CD1c-positive myeloid dendritic cell (primary cell): ENCODE results near the gene ZNF668.

Source experiments
- DNase-seq: peaks from one replicate; pipeline ENCODE4 v3.0.0-alpha.2; 2016; ENCODE audit errors: extremely low spot score

The ZNF668 gene

DNA sequence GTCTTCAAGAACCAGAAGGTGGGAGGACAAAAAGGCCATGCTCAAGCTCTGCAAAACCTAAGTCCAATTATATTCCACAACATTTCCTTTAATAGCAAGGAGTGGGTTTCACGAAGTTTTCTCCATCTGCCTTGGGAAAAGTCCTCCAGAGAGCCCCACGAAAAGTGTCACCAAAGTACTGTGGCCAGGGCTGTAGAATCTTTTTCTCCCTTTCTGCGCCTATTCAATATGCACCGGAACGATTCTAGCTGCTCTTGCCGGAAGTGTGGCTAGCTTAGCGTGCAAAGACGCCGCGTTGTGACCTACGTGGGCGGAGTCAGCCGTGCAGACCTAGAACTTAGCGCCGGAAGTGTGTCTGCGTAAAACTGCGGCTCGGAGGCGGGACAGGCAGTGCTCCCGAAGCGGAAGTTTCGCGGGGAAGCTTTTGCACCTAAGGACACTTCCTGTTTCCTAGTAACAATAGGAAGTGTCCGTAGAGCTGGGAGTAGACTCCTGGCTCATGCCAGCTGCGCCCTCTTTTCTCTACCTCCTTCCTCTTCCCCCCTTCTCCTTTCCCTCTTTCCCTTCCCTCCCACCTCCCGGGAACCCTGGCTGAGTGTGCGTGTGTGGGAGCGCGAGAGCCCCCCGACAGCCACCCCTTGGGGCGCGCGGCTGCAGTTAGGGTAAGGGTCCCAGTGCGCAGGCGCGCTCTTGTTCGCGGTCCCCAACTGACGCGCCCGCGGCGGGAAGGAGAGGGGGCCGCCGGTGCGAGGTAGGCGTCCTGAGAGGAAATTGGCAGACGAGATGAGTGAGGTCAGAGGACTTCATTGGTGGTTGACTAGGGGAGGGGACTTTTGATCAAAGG lies at the start of gene ZNF668, which contains the start of gene ZNF646:
Gene ZNF668 (minus strand): TSS at position 271 of the 844 bp plus-strand sequence. CDS start 9,781 bp downstream, outside the sequence.
Gene ZNF646 (plus strand): TSS at position 453 of the 844 bp plus-strand sequence. CDS start 1,903 bp downstream, outside the sequence.
- DNase-seq, result peak; percentile 100

GRCh38 chr16:31120129-31120528 lies 46.1 kb upstream of the ZNF668 start:
- DNase-seq, result no peak

GRCh38 chr16:31118223-31119155 lies 44.4 kb upstream of the ZNF668 start:
- peak; percentile 89 for DNase-seq

DNA sequence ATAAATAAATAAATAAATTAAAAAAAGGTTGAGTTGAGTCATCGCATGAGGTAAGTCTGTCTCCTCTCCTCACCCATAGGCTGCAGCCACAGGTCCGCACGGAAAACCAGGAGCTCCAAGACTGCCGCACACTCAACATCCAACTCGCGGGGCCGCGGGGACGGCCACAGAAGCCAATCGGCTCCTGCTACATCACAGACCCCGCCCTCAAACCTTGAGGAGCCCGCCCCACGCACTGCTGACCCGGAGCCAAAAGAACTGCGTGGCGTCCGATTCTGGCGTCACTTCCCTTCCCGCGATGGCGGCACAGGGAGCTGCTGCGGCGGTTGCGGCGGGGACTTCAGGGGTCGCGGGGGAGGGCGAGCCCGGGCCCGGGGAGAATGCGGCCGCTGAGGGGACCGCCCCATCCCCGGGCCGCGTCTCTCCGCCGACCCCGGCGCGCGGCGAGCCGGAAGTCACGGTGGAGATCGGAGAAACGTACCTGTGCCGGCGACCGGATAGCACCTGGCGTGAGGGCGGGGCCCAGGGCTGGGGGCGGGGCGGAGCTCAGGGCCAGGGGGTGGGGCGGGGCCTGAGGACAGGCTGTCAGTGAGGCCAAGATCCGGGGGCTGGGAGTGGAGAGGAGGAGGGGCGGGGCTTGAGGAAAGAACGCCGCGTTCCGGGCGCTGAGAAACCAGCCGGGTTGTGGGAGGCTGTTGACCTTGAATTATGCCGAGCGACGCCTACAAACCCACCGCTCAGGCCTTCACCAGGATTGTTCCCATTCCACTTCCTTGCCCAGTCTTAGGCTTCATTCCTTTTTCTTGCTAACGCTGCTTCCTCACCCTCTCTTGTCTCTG lies 43.6 kb upstream of the ZNF668 start, which contains the start of gene KAT8:
Gene KAT8 (plus strand): TSS at position 281 of the 839 bp plus-strand sequence. CDS start 18 bp downstream, at position 299.
- DNase-seq, result peak; percentile 100

GRCh38 chr16:31114468-31114867 lies 40.4 kb upstream of the ZNF668 start:
- DNase-seq, result no peak

DNA sequence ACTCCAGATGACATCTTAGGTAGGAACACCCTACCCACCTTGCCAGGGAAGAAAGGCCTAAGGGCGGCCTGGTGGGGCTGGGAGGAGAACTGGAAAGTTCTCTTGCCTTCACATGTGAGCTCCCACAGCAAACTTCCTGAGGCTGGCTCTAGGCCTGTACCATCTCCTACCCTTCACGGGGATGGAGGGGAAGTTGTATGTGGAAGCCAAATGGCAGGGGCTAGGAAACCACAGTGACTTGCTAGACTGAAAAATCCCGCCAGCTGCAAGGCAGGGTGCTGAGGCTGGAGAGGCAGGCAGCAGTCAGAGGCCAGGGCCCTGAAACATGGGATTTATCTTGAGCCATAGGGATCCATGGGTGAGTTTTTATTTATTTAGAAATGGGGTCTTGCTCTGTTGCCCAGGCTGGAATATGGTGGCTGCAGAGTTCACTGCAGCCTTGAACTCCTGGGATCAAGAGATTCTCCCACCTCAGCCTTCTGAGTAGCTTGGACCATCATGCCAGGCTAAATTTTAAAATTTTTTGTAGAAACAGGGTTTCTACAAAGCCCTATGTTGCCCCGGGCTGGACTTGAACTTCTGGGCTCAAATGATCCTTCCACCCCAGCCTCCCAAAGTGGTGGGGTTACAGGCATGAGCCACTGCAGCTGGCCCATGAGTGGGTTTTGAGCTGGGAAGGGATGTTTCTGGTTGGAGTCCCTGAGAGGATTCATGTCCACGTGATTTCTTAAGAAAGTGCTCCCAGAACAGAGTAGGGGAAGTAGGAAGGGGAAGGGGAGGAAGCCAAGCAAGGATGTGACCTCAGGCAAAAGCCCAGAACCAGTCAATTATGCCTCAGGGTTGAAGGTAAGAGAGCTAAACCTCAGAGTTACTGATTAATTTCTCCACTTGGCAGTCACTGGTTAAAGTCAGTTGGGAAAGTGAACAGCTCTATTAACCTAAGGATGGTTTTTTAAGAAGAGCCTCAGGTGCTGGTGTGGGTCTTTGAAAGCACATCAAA lies 39.4 kb upstream of the ZNF668 start:
- peak; percentile 91 for DNase-seq

- no peak for DNase-seq
Measured at GRCh38 chr16:31112711-31113110, 38.7 kb upstream of the ZNF668 start.

- no peak for DNase-seq
Measured at GRCh38 chr16:31111881-31112466, 37.9 kb upstream of the ZNF668 start.

GRCh38 chr16:31110106-31111034 lies 36.3 kb upstream of the ZNF668 start:
- DNase-seq, result no peak

DNA sequence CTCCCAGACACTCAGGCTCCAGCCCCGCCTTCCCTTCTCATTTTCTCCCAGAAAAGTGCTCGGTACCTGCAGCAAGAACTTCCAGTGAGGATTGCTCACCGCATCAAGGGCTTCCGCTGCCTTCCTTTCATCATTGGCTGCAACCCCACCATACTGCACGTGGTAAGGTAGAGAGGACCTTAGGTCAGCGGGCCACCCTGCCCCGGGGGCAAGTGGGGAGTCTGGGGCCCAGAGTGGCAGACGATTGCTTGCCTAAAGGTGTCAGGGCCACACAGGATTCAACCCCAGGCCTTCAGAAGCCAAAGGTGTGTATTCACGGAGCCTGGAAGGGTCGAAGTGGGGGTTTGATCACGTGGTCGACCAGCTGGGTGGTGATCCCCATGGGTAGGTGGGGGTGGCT lies 35.6 kb upstream of the ZNF668 start:
- DNase-seq, result no peak

DNA sequence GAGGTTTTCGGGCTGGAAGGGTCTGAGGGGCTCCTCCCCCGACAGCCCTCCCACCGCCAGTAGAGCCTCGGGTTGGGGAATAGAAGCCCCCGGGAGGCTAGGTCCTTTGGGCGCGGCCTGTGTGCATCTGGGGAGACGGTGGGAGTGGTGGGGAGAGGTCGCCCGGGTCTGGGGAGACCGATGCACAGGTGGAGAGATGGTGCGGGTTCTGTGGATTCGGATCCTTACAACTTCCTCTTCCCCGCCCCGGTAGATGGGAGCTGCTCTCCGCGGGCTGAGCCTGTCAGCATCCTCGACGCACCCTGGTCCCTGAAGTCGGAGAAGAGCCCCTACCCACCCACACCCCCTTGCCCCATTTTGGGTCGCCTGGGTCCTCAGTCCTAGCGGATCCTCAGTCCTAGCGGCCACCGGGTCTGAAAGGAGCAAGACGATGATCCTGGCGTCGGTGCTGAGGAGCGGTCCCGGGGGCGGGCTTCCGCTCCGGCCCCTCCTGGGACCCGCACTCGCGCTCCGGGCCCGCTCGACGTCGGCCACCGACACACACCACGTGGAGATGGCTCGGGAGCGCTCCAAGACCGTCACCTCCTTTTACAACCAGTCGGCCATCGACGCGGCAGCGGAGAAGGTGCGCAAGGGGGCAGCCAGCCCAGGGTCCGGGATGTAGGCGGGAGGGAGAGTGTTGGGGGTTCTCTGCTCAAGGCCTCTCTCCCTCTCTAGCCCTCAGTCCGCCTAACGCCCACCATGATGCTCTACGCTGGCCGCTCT lies 34.9 kb upstream of the ZNF668 start:
- no peak for DNase-seq

- peak; percentile 86 for DNase-seq
Measured at GRCh38 chr16:31108035-31108793, 34.2 kb upstream of the ZNF668 start, which contains the start of gene BCKDK. Gene BCKDK (plus strand): TSS chr16:31108386. CDS start chr16:31109224, 838 bp downstream.

- DNase-seq, result no peak
Measured at GRCh38 chr16:31107465-31107867, 33.4 kb upstream of the ZNF668 start.

GRCh38 chr16:31106509-31107464 lies 32.7 kb upstream of the ZNF668 start:
- no peak for DNase-seq

- DNase-seq, result peak; percentile 83
Measured at GRCh38 chr16:31105677-31106213, 31.7 kb upstream of the ZNF668 start.
